Esophagus squamous epithelium (tissue), 5 donors: ENCODE results near the gene FAM237B. TPM values are rescaled to one million over a fixed set of nuclear protein-coding genes. Genes with fewer than 3 reads are reported as not detected.

ENCODE experiments used
- DNase-seq: peaks from one replicate; lab custom pipeline; 2025; lab: John Stamatoyannopoulos, UW
- H3K27ac ChIP-seq, 4 donors: fragments of 200-600 bp; sonication (generic); one replicate each; pipeline ENCODE4 v1.5.1; 2016 to 2019; ENCODE audit warnings: mild to moderate bottlenecking in 1 of 4
- H3K27me3 ChIP-seq, 4 donors: fragments of 200-600 bp; sonication (generic); 1 replicate in 3 of 4; 2 replicates in 1 of 4; pipeline versions ENCODE4 v1.5.1 to v1.6.0; 2017 to 2021; ENCODE audit warnings: antibody characterized with exemption in 1 of 4
- H3K36me3 ChIP-seq, 3 donors: fragments of 200-600 bp; sonication (generic); one replicate each; pipeline ENCODE4 v1.5.1; 2016 to 2019
- H3K4me1 ChIP-seq, 3 donors: fragments of 200-600 bp; sonication (generic); one replicate each; pipeline ENCODE4 v1.5.1; 2017 to 2019
- H3K4me3 ChIP-seq, 4 donors: fragments of 200-600 bp; sonication (generic); 1 replicate in 3 of 4; 2 replicates in 1 of 4; pipeline ENCODE4 v1.5.1; 2016 to 2019; ENCODE audit warnings: mild to moderate bottlenecking in 2 of 4, moderate library complexity in 1 of 4
- H3K9me3 ChIP-seq, 3 donors: fragments of 200-600 bp; sonication (generic); one replicate each; pipeline ENCODE4 v1.5.1; 2016 to 2019
- POLR2A ChIP-seq, 4 donors: fragments of 450-650 bp; IDR thresholded peaks; one replicate each; pipeline ENCODE4 v1.6.1; 2017; ENCODE audit warnings: antibody characterized with exemption in 4 of 4, mild to moderate bottlenecking in 4 of 4, moderate library complexity in 3 of 4
- WGBS, 2 donors: methylation state at CpG; one replicate each; pipeline ENCODE4 v1.1.5; 2018; 5-methylcytosine and 5-hydroxymethylcytosine counted together
- intact Hi-C: fragments of 100-400 bp; cut with DNase I; formaldehyde crosslinking; loops from one replicate; pipeline ENCODE4 v1.15.0; 2022
- total RNA-seq, 4 donors: library from RNA; depleted of rRNA; stranded (reverse); fragments of >200 nt; gene quantifications; one replicate each; pipeline ENCODE4 v1.1.0, GENCODE V29; 2016
- TF ChIP-seq, protein P1 (sequence below), 6 experiments: fragments of 450-650 bp in 4 of 6; fragments of 200-600 bp in 2 of 6; sonication (generic) in 2 of 6; IDR thresholded peaks; one replicate each; pipeline ENCODE4 v1.5.1; 2016 to 2019; ENCODE audit warnings: antibody characterized with exemption in 6 of 6, mild to moderate bottlenecking in 4 of 6, moderate library complexity in 4 of 6
- donor health status: DM: yes; HTN: yes; CAD: no.

The FAM237B gene
- total RNA-seq, 4 donors from 2014 or later = not detected

DNA sequence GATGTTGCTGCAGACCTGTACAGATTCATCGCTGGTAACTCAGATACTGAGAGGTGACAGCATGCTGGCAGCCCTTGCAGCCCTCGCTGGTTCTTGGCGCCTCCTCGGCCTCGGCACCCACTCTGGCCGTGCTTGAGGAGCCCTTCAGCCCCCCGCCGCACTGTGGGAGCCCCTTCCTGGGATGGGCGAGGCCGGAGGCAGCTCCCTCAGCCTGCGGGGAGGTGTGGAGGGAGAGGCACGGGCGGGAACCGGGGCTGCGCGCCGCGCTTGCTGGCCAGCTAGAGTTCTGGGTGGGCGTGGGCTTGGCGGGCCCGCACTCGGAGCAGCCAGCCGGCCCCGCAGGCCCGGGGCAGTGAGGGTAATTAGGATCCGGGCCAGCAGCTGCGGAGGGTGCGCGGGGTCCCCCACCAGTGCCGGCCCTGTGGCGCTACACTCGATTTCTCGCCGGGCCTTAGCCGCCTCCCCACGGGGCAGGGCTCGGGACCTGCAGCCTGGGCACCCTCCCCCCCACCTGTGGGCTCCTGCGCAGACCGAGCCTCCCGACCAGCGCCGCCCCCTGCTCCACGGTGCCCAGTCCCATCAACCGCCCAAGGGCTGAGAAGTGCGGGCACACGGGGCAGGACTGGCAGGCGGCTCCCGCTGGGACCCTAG lies 13.2 kb upstream of the FAM237B start:
- H3K27ac ChIP-seq = no peak overlapping the region
- peaks cover 0 to 4% (median 0%) of the 10 kb centered on the region in 4 donors for H3K27me3 ChIP-seq
- no peaks in the 10 kb centered on the region for H3K4me1 ChIP-seq
- no peaks in the 10 kb centered on the region for H3K9me3 ChIP-seq
- no peak overlapping the region for H3K4me3 ChIP-seq
- DNase-seq = no peak
- no peaks in the 10 kb centered on the region for H3K36me3 ChIP-seq
- WGBS, 2 donors = 83 to 100% methylated on average over 1 to 2 of the region's 48 CpGs
- TF ChIP-seq, protein P1, sequence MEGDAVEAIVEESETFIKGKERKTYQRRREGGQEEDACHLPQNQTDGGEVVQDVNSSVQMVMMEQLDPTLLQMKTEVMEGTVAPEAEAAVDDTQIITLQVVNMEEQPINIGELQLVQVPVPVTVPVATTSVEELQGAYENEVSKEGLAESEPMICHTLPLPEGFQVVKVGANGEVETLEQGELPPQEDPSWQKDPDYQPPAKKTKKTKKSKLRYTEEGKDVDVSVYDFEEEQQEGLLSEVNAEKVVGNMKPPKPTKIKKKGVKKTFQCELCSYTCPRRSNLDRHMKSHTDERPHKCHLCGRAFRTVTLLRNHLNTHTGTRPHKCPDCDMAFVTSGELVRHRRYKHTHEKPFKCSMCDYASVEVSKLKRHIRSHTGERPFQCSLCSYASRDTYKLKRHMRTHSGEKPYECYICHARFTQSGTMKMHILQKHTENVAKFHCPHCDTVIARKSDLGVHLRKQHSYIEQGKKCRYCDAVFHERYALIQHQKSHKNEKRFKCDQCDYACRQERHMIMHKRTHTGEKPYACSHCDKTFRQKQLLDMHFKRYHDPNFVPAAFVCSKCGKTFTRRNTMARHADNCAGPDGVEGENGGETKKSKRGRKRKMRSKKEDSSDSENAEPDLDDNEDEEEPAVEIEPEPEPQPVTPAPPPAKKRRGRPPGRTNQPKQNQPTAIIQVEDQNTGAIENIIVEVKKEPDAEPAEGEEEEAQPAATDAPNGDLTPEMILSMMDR (IDR thresholded peaks at IDR 0.05) = no peak
- no peak for TF ChIP-seq POLR2A (IDR thresholded peaks at IDR 0.05)
- intact Hi-C loops = no loop called here

DNA sequence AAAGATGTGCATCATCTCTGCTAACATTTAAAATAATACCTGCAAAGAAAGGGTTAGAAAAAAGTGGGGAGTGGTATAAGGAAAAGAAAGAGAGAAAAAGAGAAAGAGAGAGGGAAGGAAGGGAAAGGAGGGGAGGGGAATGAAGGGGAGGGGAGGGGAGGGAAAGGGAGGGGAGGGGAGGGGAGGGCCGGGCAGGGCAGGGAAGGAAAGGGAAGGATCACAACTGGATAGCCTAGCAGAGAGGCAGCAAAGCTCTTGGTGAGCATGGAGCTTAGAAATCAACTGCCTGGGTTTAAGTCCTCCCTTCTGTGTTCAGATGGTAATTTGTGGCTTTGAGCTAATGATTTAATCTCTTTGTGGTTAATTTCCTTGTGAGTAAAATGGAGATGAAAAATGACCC lies 5.4 kb upstream of the FAM237B start:
- intact Hi-C loops = no loop called here
- DNase-seq = no peak
- 8 to 17% methylated on average over 1 of the region's 1 CpG for WGBS, 2 donors
- Histone ChIP-seq H3K27ac (no peak overlapping the region), H3K4me1 (peaks cover 0 to 2% (median 0%) of the 10 kb centered on the region in 3 donors), H3K27me3 (peaks cover 0 to 41% (median 0%) of the 10 kb centered on the region in 4 donors), H3K36me3 (no peaks in the 10 kb centered on the region), H3K9me3 (no peaks in the 10 kb centered on the region), H3K4me3 (no peak overlapping the region)
- no peak for TF ChIP-seq POLR2A (IDR thresholded peaks at IDR 0.05)
- TF ChIP-seq, protein P1 (IDR thresholded peaks at IDR 0.05) = no peak

DNA sequence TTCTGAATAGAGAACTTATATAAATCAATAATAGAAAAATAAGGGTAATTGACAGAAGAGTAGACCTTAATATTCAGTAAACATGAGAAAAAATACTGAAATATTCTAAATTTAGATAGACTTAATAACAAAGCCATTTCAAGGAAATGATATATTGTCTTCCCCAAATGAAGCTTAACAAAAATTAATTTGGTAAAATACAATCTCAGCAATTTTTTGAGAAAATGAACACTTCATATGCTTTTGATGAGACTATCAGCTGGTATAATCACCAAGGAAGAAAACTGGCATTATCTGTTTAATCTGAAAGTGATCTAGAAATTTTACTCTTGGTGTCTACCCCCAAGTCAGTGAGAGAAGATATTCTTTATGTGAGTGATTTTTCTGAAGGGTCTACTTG lies 1.7 kb upstream of the FAM237B start:
- Histone ChIP-seq H3K27ac (no peak overlapping the region), H3K4me1 (peaks cover 0 to 14% (median 5%) of the 10 kb centered on the region in 3 donors), H3K36me3 (no peaks in the 10 kb centered on the region), H3K27me3 (peaks cover 0 to 78% (median 5%) of the 10 kb centered on the region in 4 donors), H3K9me3 (no peaks in the 10 kb centered on the region), H3K4me3 (no peak overlapping the region)
- TF ChIP-seq, protein P1 (IDR thresholded peaks at IDR 0.05) = no peak
- TF ChIP-seq POLR2A (IDR thresholded peaks at IDR 0.05) = no peak
- no peak for DNase-seq
- intact Hi-C loops = no loop called here

DNA sequence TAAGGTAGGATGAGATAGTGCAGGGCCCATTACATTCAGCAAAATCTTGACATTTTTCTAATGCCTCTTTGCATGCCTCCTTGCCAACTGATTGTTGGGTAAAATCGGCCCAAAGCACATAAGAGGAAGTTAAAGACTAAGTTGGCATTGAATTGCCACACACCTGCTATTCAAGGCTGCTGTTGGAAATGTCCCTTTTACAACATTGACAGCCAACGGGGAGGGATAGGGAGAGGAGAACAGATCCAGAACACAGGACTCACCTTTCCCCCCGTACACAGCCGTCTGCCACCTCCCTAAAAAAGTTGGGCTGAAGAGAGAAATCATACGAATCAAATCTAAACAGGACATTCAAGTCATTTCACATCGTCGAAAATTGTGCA lies 695 bp downstream of the FAM237B start:
- no peak for DNase-seq
- intact Hi-C loops = no loop called here
- peaks cover 0 to 14% (median 5%) of the 10 kb centered on the region in 3 donors for H3K4me1 ChIP-seq
- peaks cover 0 to 75% (median 5%) of the 10 kb centered on the region in 4 donors for H3K27me3 ChIP-seq
- H3K4me3 ChIP-seq = peak overlapping the region in 1 of 4 donors; percentile 30
- no peak overlapping the region for H3K27ac ChIP-seq
- WGBS, 2 donors = 25 to 32% methylated on average over 7 of the region's 7 CpGs
- H3K36me3 ChIP-seq = no peaks in the 10 kb centered on the region
- TF ChIP-seq, protein P1 (IDR thresholded peaks at IDR 0.05) = no peak
- TF ChIP-seq POLR2A (IDR thresholded peaks at IDR 0.05) = no peak
- no peaks in the 10 kb centered on the region for H3K9me3 ChIP-seq

DNA sequence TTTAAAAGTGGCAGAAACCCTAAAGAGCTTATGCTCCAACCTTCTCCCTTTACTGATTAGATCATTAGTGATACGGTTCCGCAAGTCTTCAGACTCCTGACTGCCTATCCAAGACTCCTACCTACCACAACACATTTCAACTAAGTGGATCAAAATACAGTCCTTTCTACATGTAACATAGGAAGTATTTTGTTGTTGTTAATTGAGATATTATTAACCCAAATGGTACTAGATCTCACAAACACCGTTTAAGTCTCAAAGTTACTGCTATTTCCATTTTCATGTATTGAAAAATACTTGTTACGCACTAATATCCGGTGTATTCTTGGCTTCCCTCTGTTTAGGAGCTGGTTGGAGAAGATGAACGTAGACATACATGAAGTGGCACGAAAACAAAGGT lies 1.1 kb downstream of the FAM237B start:
- no peak overlapping the region for H3K4me3 ChIP-seq
- 85 to 90% methylated on average over 7 of the region's 7 CpGs for WGBS, 2 donors
- intact Hi-C loops = no loop called here
- no peak for DNase-seq
- peaks cover 0 to 14% (median 5%) of the 10 kb centered on the region in 3 donors for H3K4me1 ChIP-seq
- TF ChIP-seq POLR2A (IDR thresholded peaks at IDR 0.05) = no peak
- TF ChIP-seq, protein P1 (IDR thresholded peaks at IDR 0.05) = no peak
- H3K27ac ChIP-seq = no peak overlapping the region
- peaks cover 0 to 71% (median 5%) of the 10 kb centered on the region in 4 donors for H3K27me3 ChIP-seq
- H3K9me3 ChIP-seq = no peaks in the 10 kb centered on the region
- H3K36me3 ChIP-seq = no peaks in the 10 kb centered on the region
